ENCODE data around the gene OLFML1.

OLFML1 gene

DNA sequence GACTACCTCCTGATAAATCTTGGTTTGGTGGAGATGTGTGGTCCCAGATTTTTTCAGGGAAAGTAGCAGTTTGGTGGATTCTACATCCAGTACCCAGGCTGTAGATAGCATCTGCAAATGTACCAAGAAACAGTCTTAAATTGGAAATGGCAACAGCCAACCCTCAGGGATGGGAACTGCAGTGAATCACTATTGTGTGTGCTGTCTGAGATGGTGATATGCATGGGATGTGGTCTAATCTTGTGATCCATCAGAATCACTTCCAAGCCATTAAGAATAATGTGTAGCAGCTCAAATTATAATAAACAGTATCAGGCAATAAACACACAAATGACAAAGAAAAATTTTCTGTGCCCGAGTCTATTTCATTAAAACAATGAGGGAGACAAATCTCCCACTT lies 3.4 kb downstream of the OLFML1 start:
- TF ChIP-seq, protein P1, sequence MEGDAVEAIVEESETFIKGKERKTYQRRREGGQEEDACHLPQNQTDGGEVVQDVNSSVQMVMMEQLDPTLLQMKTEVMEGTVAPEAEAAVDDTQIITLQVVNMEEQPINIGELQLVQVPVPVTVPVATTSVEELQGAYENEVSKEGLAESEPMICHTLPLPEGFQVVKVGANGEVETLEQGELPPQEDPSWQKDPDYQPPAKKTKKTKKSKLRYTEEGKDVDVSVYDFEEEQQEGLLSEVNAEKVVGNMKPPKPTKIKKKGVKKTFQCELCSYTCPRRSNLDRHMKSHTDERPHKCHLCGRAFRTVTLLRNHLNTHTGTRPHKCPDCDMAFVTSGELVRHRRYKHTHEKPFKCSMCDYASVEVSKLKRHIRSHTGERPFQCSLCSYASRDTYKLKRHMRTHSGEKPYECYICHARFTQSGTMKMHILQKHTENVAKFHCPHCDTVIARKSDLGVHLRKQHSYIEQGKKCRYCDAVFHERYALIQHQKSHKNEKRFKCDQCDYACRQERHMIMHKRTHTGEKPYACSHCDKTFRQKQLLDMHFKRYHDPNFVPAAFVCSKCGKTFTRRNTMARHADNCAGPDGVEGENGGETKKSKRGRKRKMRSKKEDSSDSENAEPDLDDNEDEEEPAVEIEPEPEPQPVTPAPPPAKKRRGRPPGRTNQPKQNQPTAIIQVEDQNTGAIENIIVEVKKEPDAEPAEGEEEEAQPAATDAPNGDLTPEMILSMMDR (conservative IDR thresholded peaks at IDR 0.05), result no peak
- no peak overlapping the region for H3K27ac ChIP-seq

DNA sequence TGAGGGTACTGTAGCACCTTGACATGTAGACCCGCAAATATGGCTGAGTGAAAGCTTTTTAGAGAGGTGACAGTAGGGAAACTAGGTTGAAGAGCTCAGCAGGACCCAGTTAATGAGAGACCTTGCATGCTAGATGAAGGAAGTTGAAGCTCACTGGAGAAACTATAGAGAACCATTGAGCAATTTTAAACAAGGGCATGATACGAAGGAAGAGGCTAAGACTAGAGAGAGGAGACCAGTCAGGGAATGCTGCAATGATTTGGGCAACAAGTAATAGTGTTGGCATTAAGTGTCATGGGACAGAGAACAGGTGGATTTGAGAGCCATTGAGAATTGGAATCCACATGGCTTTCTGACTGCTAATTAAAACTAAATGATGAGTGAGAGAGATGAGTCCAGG lies 4.1 kb downstream of the OLFML1 start:
- TF ChIP-seq, protein P1 (conservative IDR thresholded peaks at IDR 0.05), result no peak
- H3K27ac ChIP-seq, result no peak overlapping the region

- H3K27ac ChIP-seq, result no peak overlapping the region
- TF ChIP-seq, protein P1 (conservative IDR thresholded peaks at IDR 0.05), result no peak
These were observed 4.7 kb downstream of the OLFML1 start for GRCh38 chr11:7490054-7490453.

DNA sequence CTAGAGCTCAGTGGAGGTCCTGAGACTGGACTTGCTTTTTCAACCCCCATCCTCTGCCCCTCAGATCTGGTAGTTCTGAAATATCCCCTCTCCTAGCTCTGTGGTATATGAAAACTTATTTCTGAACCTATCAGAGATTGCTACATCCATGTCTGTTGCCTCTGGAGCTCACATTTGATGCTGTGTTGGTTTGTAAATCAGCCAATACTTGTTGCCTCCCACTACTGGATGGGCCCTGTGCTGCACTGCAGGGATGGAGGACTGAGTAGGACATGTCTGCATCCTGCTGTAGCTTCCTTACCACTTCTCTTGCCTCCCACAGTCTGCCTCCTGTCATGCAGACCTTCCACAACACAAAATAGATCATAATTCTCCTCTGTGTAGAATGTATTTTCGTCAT lies 5.2 kb downstream of the OLFML1 start:
- TF ChIP-seq, protein P1 (conservative IDR thresholded peaks at IDR 0.05), result no peak
- no peak overlapping the region for H3K27ac ChIP-seq

DNA sequence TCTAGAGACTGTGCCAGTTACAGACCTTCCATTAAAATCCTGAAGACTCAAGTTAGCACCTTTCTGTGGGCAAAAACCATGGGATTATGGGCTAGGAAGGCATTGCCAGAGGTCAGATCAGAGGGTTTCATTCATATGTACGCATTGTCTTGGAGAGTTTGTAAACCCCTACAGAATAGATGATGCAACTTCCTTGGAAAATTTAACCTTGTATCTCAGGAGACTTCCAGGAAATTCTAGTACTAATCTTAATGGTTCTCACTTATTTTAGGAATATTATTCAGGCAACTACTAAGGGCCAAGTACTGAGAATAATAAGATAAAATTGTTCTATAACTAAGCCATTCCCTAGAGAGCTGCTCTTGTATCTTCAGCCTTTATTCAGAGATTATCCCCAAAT lies 6.9 kb downstream of the OLFML1 start:
- TF ChIP-seq, protein P1 (conservative IDR thresholded peaks at IDR 0.05), result no peak
- peak overlapping the region; percentile 63 for H3K27ac ChIP-seq

GRCh38 chr11:7493670-7494069 lies 8.4 kb downstream of the OLFML1 start:
- H3K27ac ChIP-seq, result peak overlapping the region; percentile 63

DNA sequence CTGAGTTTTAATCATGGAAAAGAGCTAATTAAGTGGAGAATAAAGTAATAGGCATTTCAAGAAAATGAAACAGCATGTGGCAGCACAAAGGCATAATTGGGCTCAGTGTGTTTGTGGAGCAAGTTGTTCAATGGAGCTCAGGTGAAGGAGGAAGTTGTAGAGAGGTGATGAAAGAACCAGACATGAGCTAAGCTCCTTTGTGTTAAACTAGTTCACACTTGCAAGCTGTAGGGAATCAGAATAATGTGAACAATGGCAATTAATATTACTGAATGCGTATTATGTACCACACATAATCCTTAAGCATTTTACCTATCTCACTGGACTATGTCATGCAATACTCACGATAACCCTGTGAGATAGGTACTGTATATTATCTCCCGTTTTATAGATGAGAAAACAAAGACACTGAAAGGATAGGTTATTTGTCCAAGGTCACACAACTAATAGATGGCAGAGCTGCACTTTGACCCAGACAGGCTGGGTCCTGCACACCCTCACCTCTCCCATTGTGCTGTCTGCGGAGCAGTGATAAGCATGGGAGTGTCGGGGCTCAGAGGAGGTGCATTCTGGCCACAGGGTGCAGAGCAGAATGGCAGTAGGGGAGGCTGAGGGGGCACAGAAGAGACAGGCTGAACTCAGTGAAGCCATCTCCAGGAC lies 8.9 kb downstream of the OLFML1 start:
- H3K27ac ChIP-seq, result peak overlapping the region; percentile 63
- TF ChIP-seq, protein P1 (conservative IDR thresholded peaks at IDR 0.05), result no peak

More at GRCh38 chr11:7493670-7494069, 8.4 kb downstream of the OLFML1 start:
- TF ChIP-seq, protein P1 (conservative IDR thresholded peaks at IDR 0.05), result no peak
